HG02840 (cell line): Measurements from ENCODE around the gene LRP8.

ENCODE experiments used
- ATAC-seq: cut with Tn5 transposase; IDR thresholded peaks from one replicate; pipeline ENCODE4 v1.9.1; 2021; ENCODE audit warnings: mild to moderate bottlenecking, moderate library complexity, moderate number of reproducible peaks; ENCODE audit not compliant: unreplicated experiment, low FRiP score

Gene LRP8

DNA sequence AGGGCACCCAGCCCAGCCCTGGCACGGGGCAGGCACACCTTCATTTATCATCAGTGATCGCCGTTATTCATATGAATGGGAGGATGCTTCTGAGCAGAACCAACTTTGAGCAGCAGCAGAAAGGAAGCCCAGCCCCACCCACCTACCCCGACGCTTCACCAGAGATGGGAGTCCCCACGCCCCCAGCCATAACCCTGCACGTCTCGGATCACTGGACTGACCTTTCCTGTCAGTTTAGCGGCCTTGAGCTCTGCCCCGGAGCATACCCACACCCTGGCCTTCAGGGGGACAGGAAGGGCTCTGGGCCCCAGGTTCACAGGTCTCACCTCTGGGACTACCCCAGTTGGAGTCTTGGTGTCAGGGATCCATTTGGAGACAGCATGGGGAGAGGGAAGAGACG lies 18.1 kb downstream of the LRP8 start:
- ATAC-seq, result no peak

GRCh38 chr1:53308506-53308905 lies 19.4 kb downstream of the LRP8 start:
- ATAC-seq, result no peak

GRCh38 chr1:53307037-53307436 lies 20.8 kb downstream of the LRP8 start:
- no peak for ATAC-seq

DNA sequence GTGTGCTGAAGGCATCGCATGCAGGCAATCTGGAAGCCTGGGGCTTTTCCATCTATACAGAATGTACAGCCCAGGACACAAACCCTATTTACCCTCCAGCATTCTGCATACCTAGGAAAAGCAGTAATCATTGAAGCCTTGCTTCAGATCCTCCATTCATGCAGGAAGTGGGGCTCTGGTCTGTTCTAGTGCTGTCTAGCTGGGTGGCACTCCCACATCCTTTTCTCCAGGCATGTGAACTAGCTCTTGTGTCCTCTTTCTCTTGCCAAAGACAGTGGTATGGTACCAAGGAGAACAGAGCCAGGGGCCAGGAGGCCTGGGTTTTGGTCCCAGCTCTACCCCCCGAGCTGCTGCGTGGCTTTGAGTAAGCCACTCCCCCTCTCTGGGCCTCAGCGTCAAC lies 21.7 kb downstream of the LRP8 start:
- ATAC-seq, result no peak

- no peak for ATAC-seq
Measured at GRCh38 chr1:53305650-53306049, 22.2 kb downstream of the LRP8 start.

DNA sequence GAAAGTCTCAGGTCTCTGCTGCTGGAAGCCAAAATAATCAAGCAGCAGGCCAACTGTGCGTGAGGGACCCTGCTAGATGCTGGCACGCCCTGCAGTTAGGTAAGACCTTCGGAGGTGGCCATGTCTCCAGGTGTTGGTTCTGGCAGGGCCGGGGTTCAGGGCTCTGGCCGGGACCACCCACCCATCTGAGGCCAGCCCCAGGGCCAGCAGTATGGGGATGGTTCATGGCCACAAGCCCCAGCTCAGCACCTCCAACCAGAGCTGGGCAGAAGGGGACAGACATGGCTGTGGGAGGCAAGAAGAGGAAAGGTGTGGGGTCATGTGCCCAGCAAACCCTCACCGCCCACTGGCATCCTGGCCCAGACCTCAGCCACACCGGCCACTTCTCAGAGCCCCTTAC lies 23.3 kb downstream of the LRP8 start:
- no peak for ATAC-seq

DNA sequence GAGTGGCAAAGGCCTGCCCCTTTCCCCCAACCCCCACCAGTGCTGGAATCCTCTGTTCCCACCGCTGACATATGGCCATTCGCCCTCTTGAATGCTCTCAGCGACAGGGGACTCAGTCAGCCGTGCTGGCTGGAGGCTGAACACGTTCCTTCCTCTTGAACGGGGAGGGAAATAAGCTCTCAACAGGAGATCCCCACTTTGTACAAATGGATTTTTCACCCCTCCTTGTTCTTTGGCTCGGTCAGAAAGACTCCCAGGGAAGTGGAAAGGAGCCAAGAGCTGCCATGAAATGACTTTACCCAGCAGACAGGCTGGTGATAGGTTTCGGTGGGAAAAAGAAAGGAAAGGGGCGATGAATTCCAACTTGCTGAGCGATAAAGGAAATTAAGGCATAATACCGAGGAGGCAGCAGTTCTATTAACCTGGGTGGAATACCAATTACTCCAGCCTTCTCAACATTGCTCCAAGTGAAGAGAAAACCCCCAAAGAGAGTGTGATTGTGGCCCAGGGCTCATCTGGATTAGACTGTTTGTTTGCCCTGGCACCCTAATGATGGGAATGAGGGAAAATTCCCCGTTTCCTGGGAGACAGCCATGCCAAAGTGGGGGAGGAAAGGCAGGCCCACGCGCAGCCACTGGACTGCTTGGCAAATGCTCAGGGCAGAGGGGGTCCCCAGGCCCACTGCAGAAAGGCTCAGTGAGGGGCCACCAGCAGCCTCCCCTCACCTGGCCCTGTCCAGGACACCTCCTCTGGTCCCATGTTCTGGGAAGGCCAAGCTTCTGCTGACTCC lies 23.9 kb downstream of the LRP8 start:
- no peak for ATAC-seq

DNA sequence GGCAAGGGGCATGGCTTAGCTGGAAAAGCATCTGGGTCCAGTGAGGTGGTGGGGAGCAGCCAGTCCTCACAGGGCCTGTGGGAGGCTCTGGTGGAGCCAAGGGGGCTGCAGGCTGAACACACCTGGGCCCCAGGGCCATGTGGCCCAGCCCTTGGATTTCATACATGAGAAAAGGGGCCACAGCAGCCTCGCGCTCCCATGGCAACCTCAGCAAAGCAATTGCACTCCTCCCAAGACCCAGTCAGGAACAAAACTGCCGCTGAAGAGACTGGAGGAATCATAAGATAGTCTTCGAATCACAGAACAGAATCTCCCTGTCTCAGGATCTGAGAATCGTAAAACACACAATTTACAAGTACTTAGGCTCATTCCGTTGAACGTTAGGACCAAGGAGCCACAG lies 24.6 kb downstream of the LRP8 start:
- no peak for ATAC-seq

DNA sequence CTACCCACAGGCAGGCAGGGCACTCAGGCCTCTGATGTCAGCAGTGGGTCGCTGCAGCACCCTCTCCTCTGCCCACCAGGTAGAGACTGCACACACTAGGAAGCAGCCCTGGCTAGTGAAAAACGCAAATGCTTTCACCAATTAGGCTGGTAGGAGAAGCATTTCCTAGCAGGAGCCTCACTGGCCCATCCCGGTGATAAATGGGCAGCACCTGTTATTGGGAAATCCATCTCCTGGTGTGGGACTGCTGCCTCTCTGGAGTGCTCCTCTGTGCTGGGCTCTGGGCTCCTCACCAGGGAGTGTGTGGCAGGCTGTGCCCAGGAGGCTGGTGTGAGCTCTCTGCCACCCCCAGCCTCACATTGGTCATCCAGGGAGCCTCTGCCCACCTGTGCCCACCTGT lies 28.6 kb downstream of the LRP8 start:
- no peak for ATAC-seq

DNA sequence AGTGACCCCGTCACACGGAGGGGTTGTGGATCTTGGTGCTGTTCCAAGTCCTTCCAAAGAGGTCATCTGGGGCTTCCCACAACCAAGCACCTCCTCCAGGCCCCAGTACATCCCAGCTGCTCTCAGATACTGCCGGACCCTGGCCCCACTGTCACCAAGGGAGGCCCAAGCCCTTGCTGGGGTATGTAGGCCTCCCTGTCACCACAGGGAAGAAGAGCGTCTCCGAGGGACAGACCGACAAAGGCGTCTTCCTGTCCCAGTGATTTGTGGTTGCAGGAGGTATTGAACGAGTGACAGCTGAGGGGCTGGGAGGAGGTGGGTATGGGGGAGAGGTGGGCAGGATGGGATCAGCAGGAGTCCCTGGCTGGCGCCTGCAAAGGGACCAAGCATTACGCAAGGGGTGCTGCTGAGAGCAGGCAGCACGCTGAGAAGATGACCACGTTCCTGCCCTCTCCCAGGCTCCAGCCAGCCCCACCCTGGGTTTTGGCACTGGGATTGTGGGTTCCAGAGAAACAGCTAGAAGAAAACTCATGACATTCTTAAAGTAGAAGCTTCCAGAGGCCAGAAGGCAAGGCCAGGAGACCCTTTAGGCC lies 29.7 kb downstream of the LRP8 start:
- ATAC-seq, result no peak

GRCh38 chr1:53297195-53297594 lies 30.7 kb downstream of the LRP8 start:
- no peak for ATAC-seq

- ATAC-seq, result no peak
Measured at GRCh38 chr1:53296117-53296749, 31.6 kb downstream of the LRP8 start.

DNA sequence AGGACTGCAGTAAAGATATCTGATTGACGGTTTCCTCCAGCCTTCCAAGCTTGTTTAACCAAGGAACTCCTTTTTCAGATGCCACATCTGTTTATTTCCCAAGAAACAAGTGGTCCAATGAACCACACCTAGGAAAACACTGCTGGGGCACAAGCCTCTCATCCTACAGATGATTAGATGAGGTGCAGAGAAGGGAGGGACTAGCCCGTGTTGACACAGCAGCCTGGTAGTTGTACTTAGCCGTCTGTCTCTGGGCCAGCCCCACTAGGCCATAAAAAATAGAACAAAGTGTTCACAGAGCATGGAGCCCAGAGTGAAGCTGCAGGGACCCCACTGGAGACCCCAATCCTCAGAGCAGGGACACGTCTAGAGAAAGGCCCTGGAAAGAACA lies 32.1 kb downstream of the LRP8 start:
- ATAC-seq, result no peak

- no peak for ATAC-seq
Measured at GRCh38 chr1:53295295-53295694, 32.6 kb downstream of the LRP8 start.

DNA sequence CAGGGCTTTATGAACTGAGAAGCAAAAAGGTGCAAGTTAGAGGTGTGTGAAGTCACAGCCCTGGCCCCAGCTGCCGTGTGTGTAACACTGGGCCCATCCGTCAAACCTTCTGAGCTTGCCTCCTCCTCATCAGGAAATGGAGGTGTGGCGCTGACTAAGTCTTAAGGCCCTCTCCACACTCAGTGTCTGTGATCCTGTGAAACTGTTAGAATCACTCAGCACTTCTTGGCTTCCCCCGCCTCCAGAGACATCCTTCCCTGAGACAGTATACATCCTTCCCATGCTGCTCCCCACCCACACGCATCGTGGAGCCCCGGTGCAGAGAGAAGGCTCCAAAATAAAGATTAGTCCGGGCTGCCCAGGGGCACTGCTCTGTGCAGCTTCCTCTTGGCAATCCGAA lies 33.3 kb downstream of the LRP8 start:
- ATAC-seq, result no peak

GRCh38 chr1:53294061-53294460 lies 33.8 kb downstream of the LRP8 start:
- ATAC-seq, result no peak

DNA sequence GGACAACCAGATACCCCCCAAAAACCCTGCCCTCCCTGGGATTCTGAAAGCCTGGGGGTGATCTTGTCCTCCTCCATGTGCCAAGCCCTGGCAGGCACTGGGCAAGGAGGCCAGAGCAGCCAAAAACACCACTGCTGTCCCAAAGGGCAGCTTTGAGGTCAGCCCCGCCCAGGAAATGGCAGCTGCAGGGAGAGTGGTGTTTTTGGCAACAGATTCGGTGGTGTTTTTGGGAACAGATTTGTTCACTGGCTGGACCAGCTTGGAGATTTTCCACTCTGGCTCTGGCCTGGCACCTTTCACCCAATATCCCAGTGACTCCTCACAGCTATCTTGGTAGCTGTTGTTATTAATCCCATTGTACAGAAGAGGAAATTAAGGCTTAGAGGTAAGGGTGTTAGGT lies 34.7 kb downstream of the LRP8 start:
- no peak for ATAC-seq

DNA sequence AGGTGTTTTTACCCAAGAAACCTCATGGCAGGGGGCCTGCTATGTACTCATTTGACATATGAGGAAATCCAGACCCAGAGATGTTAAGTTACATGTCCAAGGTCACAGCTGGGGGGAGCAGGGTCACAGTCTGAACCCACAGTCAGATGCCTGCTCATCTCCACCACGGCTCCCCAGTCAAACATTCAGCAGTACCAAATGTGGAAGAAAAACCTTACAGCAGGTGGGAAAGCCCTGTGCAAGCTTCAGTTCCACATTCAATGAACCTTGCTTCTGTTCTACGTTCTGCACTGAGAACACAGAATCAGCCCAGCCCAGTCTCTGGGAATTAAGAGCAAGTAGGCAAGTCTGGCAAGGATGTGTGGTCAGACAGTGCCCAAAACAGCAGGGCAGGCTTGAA lies 35.2 kb downstream of the LRP8 start:
- ATAC-seq, result no peak

DNA sequence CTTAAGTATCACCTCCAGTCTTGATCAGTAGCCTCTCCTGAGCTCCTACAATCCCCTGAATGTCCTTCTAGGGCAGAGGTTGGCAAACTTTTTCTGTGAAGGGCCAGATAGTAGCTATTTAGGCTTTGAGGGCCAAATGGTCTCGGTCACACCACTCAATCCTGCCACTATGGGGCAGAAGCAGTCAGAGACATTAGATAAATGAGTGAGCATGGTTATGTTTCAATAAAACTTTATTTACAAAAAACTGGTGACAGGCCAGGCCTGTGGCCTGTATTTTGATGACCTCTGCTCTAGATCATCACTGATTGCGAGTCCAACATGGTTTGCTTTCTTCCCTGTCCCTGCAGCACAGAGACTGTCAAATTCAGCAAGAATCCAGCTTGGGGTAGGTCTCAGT lies 36.3 kb downstream of the LRP8 start:
- ATAC-seq, result no peak

GRCh38 chr1:53288790-53289429 lies 39.0 kb downstream of the LRP8 start:
- ATAC-seq, result no peak

DNA sequence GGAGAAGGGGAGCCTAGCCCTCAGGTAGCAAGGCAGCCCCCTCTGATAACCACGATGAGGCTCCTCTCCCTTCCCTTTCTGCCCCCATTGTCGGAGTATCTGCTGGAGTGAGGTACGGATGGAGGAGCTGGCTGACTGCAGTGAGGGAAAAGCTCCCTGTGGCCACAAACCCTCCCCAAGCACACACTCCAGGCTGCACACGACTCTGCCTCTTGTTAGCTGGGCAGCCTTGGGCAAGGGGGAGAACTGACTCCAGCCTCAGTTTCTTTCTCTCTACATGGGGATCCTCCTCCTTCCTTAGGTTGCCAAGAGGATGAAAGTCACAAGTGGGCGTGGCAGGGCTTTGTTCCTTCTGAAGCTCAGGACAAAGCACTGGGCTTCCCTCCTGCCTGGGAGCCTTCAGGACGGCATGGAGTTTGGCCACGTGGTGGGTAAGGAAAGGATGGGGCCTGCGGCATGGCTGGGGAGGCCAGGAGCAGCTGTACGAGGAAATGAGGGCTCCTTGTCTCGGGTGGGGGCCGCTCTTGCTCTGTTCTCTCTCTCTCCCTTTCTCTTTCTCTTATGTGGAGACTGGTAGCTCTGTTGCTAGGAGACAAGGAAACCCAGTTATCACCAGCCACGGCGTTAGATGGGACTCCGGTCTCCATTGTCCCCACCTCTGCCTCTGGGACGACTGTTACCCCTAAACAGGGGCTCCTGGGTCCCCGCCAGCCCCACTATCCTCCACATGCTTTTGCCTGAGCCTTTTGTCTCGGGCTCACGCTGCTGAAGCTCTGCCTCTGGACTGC lies 39.7 kb downstream of the LRP8 start:
- no peak for ATAC-seq
